ENCODE measurements around the gene B3GAT3. TPM values are rescaled to one million over a fixed set of nuclear protein-coding genes. Genes with fewer than 3 reads are reported as not detected.

The B3GAT3 gene
- total and polyA plus RNA-seq, 10 of the 15 experiments (the other 5 are each of a cell fraction or from before 2014, with no cell fraction given) = 0.31 to 52.7 (median 29.8) TPM

DNA sequence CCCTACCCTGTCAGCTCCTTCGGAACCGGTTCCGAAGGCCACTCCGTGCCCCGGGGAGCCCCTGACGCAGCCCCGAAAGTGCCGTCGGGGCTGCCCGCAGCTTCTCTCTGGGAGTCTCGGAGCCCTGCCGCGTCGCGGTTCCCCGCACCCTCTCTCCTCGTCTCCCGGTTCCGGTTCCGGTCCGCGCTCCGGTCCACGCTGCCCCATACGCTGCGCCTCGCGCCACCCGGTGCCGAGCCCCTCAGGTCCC lies 20.7 kb downstream of the B3GAT3 start (continued):
- no peak for TF ChIP-seq FOXM1 (IDR thresholded peaks at IDR 0.05; ENCODE audit: low read depth, low read length)
- peak; percentile 67 for TF ChIP-seq MXI1 (IDR thresholded peaks at IDR 0.05; ENCODE audit: low read depth, low read length)
- no peak for TF ChIP-seq HDAC6 (IDR thresholded peaks at IDR 0.05; ENCODE audit: unreplicated experiment)
- peak; percentile 80 for TF ChIP-seq IKZF1 (conservative IDR thresholded peaks at IDR 0.05)
- TF ChIP-seq, protein P1, sequence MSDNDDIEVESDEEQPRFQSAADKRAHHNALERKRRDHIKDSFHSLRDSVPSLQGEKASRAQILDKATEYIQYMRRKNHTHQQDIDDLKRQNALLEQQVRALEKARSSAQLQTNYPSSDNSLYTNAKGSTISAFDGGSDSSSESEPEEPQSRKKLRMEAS (IDR thresholded peaks at IDR 0.05; ENCODE audit: low read depth, low read length) = 0 out of 2 replicates have a peak, but pooled peaks have one; percentile 28
- TF ChIP-seq, protein P2, sequence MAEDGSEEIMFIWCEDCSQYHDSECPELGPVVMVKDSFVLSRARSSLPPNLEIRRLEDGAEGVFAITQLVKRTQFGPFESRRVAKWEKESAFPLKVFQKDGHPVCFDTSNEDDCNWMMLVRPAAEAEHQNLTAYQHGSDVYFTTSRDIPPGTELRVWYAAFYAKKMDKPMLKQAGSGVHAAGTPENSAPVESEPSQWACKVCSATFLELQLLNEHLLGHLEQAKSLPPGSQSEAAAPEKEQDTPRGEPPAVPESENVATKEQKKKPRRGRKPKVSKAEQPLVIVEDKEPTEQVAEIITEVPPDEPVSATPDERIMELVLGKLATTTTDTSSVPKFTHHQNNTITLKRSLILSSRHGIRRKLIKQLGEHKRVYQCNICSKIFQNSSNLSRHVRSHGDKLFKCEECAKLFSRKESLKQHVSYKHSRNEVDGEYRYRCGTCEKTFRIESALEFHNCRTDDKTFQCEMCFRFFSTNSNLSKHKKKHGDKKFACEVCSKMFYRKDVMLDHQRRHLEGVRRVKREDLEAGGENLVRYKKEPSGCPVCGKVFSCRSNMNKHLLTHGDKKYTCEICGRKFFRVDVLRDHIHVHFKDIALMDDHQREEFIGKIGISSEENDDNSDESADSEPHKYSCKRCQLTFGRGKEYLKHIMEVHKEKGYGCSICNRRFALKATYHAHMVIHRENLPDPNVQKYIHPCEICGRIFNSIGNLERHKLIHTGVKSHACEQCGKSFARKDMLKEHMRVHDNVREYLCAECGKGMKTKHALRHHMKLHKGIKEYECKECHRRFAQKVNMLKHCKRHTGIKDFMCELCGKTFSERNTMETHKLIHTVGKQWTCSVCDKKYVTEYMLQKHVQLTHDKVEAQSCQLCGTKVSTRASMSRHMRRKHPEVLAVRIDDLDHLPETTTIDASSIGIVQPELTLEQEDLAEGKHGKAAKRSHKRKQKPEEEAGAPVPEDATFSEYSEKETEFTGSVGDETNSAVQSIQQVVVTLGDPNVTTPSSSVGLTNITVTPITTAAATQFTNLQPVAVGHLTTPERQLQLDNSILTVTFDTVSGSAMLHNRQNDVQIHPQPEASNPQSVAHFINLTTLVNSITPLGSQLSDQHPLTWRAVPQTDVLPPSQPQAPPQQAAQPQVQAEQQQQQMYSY (CRISPR knock-in tag; IDR thresholded peaks at IDR 0.05) = no peak
- no peak for TF ChIP-seq NRF1 (conservative IDR thresholded peaks at IDR 0.05; ENCODE audit: low read depth, low read length)
- 0 out of 2 replicates have a peak, but pooled peaks have one; percentile 11 for TF ChIP-seq EED (IDR thresholded peaks at IDR 0.05; ENCODE audit: low read depth)
- TF ChIP-seq PML (IDR thresholded peaks at IDR 0.05; ENCODE audit: low read length) = peak; percentile 5; the same call in 1 of the 2 replicates
- 0 out of 2 replicates have a peak, but pooled peaks have one; percentile 19 for TF ChIP-seq IRF4 (IDR thresholded peaks at IDR 0.05; ENCODE audit: low read depth, low read length)
- TF ChIP-seq, protein P3, sequence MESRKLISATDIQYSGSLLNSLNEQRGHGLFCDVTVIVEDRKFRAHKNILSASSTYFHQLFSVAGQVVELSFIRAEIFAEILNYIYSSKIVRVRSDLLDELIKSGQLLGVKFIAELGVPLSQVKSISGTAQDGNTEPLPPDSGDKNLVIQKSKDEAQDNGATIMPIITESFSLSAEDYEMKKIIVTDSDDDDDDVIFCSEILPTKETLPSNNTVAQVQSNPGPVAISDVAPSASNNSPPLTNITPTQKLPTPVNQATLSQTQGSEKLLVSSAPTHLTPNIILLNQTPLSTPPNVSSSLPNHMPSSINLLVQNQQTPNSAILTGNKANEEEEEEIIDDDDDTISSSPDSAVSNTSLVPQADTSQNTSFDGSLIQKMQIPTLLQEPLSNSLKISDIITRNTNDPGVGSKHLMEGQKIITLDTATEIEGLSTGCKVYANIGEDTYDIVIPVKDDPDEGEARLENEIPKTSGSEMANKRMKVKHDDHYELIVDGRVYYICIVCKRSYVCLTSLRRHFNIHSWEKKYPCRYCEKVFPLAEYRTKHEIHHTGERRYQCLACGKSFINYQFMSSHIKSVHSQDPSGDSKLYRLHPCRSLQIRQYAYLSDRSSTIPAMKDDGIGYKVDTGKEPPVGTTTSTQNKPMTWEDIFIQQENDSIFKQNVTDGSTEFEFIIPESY (IDR thresholded peaks at IDR 0.05) = no peak
- TF ChIP-seq PAX5 (IDR thresholded peaks at IDR 0.05; ENCODE audit: borderline replicate concordance, low read depth, low read length) = peak; percentile 51; the same call in 1 of the 2 replicates
- TF ChIP-seq PBX3 (IDR thresholded peaks at IDR 0.05; ENCODE audit: insufficient replicate concordance, low read depth, low read length) = no peak
- peak; percentile 30; the same call in 1 of the 2 replicates for TF ChIP-seq NBN (IDR thresholded peaks at IDR 0.05)
- peak; percentile 4; the same call in 1 of the 2 replicates for TF ChIP-seq RUNX3 (IDR thresholded peaks at IDR 0.05; ENCODE audit: low read length)
